ENCODE data around the gene LHCGR. TPM values are rescaled to one million over a fixed set of nuclear protein-coding genes. Genes with fewer than 3 reads are reported as not detected.

The LHCGR gene
- polyA plus RNA-seq, 1 of the 3 experiments (the other 2 are of a cell fraction) = not detected

- no peak overlapping the region for H3K4me3 ChIP-seq (ENCODE audit: low read depth in 2 of 2, low read length in 1 of 2)
- H3K9me2 ChIP-seq = no peaks in the 10 kb centered on the region
- H3K4me1 ChIP-seq (ENCODE audit: control insufficient read depth in 1 of 2, insufficient read depth in 2 of 2, low read depth in 1 of 2, low read length in 1 of 2) = no peaks in the 10 kb centered on the region; a peak in 1 of 4 replicates
- H4K20me1 ChIP-seq (ENCODE audit: insufficient read depth) = no peaks in the 10 kb centered on the region
- ChIA-PET POLR2A (no interaction called here), CTCF (no interaction called here)
- no peaks in the 10 kb centered on the region for H3K36me3 ChIP-seq (replicated peaks in 1 of 2; ENCODE audit: control insufficient read depth in 1 of 2, insufficient read depth in 2 of 2, low read length in 1 of 2)
- H3K27ac ChIP-seq (ENCODE audit: low read depth in 2 of 2, low read length in 1 of 2) = no peak overlapping the region
- no peaks in the 10 kb centered on the region for H3K9me3 ChIP-seq
- no peaks in the 10 kb centered on the region for H3K79me2 ChIP-seq (ENCODE audit: insufficient read depth)
- H3F3A ChIP-seq (replicated peaks; ENCODE audit: insufficient read depth) = no peaks in the 10 kb centered on the region
- no peak for DNase-seq
- no peak overlapping the region for H3K4me2 ChIP-seq
- 29% methylated on average over 2 of the region's 2 CpGs for WGBS (ENCODE audit: low lambda C conversion rate)
- no peak overlapping the region for H2AFZ ChIP-seq (ENCODE audit: low read depth)
- no peaks in the 10 kb centered on the region for H3K27me3 ChIP-seq (ENCODE audit: insufficient read depth)
- TF ChIP-seq CTCF (IDR thresholded peaks at IDR 0.05) (no peak), RAD21 (IDR thresholded peaks at IDR 0.05; ENCODE audit: low read length) (no peak), USF2 (IDR thresholded peaks at IDR 0.05; ENCODE audit: borderline replicate concordance, low read depth, low read length) (no peak), CHD2 (IDR thresholded peaks at IDR 0.05; ENCODE audit: low read length, partially characterized antibody) (no peak), FOSL2 (IDR thresholded peaks at IDR 0.05; ENCODE audit: borderline replicate concordance, low read depth) (no peak), JUND (IDR thresholded peaks at IDR 0.05) (no peak), RXRA (IDR thresholded peaks at IDR 0.05; ENCODE audit: borderline replicate concordance, low read depth) (no peak), NRF1 (IDR thresholded peaks at IDR 0.05; ENCODE audit: low read depth, low read length) (no peak), SIN3A (IDR thresholded peaks at IDR 0.05; ENCODE audit: borderline replicate concordance, low read depth, low read length) (no peak), REST (IDR thresholded peaks at IDR 0.05; ENCODE audit: low read depth, low read length) (no peak), PBX3 (IDR thresholded peaks at IDR 0.05) (no peak), USF1 (IDR thresholded peaks at IDR 0.05; ENCODE audit: borderline replicate concordance, low read depth) (no peak), IRF3 (IDR thresholded peaks at IDR 0.05; ENCODE audit: low read depth, low read length) (no peak), RCOR1 (IDR thresholded peaks at IDR 0.05; ENCODE audit: low read length) (no peak), POLR2AphosphoS5 (IDR thresholded peaks at IDR 0.05; ENCODE audit: low read depth, low read length) (no peak), TCF12 (IDR thresholded peaks at IDR 0.05) (no peak)
- no peak overlapping the region for H3K9ac ChIP-seq
Measured at GRCh38 chr2:48738806-48739205, 16.7 kb downstream of the LHCGR start.
